Vagina (tissue), 2 donors: ENCODE data around the gene CHI3L1.

Source experiments
- POLR2A ChIP-seq, 2 donors: fragments of 450-650 bp; IDR thresholded peaks; one replicate each; pipeline ENCODE4 v1.6.1; 2017; ENCODE audit warnings: antibody characterized with exemption in 2 of 2, mild to moderate bottlenecking in 2 of 2, moderate library complexity in 2 of 2
- POLR2AphosphoS5 ChIP-seq, 2 donors: sonication (generic); formaldehyde crosslinking; IDR thresholded peaks; one replicate each; pipeline ENCODE4 v1.9.0; 2017; ENCODE audit warnings: antibody characterized with exemption in 2 of 2, mild to moderate bottlenecking in 2 of 2, low read depth in 1 of 2; ENCODE audit not compliant: insufficient read depth in 1 of 2
- TF ChIP-seq, protein P1 (sequence below), 3 experiments: fragments of 450-650 bp in 2 of 3; fragments of 200-600 bp in 1 of 3; sonication (generic) in 1 of 3; IDR thresholded peaks; one replicate each; pipeline ENCODE4 v1.5.1; 2017 to 2019; ENCODE audit warnings: antibody characterized with exemption in 3 of 3, mild to moderate bottlenecking in 2 of 3, moderate library complexity in 2 of 3

DNA sequence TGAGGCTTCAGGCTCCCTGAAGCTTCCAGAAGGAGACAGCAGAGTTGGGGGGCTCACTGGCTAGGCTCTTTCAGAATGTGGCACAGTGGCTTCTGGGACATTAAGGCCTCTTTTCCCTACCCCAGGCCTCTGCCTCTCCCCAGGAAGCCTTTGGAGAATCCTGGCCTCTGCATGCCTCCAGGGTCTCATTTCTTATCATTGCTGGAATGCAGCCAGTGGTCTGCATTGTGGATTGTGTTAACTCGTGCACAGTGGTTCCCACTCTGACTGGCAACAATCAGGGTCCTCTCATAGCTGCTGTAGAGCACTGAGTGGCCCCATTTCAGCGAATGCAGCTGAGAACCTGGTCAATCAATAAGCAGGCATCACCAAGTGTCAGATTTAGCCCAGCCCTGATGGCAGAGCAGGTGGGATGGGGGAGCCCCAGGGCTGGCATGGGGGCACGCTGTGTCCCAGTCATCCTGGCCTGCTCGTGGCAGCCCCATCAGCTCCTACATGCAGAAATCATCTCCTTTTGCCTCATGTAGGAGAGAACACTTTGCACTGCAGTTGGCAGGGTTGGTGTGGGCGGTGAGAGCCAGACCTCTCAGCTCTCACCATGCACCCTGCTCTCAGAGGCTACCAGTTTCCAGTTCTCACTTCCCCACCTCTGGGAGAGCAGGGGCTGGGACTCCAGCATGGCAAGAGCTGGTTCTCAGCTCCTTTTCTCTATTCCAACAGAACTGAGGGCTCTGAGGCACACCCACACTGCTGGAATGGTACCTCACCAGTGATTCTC lies 45.6 kb downstream of the CHI3L1 start:
- TF ChIP-seq, protein P1, sequence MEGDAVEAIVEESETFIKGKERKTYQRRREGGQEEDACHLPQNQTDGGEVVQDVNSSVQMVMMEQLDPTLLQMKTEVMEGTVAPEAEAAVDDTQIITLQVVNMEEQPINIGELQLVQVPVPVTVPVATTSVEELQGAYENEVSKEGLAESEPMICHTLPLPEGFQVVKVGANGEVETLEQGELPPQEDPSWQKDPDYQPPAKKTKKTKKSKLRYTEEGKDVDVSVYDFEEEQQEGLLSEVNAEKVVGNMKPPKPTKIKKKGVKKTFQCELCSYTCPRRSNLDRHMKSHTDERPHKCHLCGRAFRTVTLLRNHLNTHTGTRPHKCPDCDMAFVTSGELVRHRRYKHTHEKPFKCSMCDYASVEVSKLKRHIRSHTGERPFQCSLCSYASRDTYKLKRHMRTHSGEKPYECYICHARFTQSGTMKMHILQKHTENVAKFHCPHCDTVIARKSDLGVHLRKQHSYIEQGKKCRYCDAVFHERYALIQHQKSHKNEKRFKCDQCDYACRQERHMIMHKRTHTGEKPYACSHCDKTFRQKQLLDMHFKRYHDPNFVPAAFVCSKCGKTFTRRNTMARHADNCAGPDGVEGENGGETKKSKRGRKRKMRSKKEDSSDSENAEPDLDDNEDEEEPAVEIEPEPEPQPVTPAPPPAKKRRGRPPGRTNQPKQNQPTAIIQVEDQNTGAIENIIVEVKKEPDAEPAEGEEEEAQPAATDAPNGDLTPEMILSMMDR (IDR thresholded peaks at IDR 0.05): no peak
- no peak for TF ChIP-seq POLR2A (IDR thresholded peaks at IDR 0.05)
- no peak for TF ChIP-seq POLR2AphosphoS5 (IDR thresholded peaks at IDR 0.05; ENCODE audit: insufficient read depth in 1 of 2, low read depth in 1 of 2)
